ENCODE data around the gene CNNM3. TPM values are rescaled to one million over a fixed set of nuclear protein-coding genes. Genes with fewer than 3 reads are reported as not detected.

The CNNM3 gene
- total and polyA plus RNA-seq, 5 donors, result 7.2 to 14.5 (median 11.0) TPM

GRCh38 chr2:96881349-96882195 lies 65.5 kb downstream of the CNNM3 start:
- peak in 1 of 2 donors; percentile 14 for ATAC-seq
- H3K4me1 ChIP-seq (ENCODE audit: control insufficient read depth, insufficient read depth, low read length), result no peaks in the 10 kb centered on the region
- no peak overlapping the region for H3K27ac ChIP-seq (ENCODE audit: low read length)
- DNase-seq, result peak in 1 of 3 donors; percentile 72
- no peaks in the 10 kb centered on the region for H3K9me3 ChIP-seq (ENCODE audit: control insufficient read depth, low read length)
- H3K4me3 ChIP-seq (ENCODE audit: low read length), result no peak overlapping the region
- WGBS, result 42% methylated on average over 10 of the region's 10 CpGs
- intact Hi-C loops (cut with DNase I), result no loop called here
- no peaks in the 10 kb centered on the region for H3K27me3 ChIP-seq (ENCODE audit: control insufficient read depth, insufficient read depth)

GRCh38 chr2:96882230-96882629 lies 66.2 kb downstream of the CNNM3 start:
- H3K9me3 ChIP-seq (ENCODE audit: control insufficient read depth, low read length), result no peaks in the 10 kb centered on the region
- H3K4me1 ChIP-seq (ENCODE audit: control insufficient read depth, insufficient read depth, low read length), result no peaks in the 10 kb centered on the region
- WGBS, result 79% methylated on average over 12 of the region's 12 CpGs
- ATAC-seq, result no peak
- no peaks in the 10 kb centered on the region for H3K27me3 ChIP-seq (ENCODE audit: control insufficient read depth, insufficient read depth)
- H3K4me3 ChIP-seq (ENCODE audit: low read length), result no peak overlapping the region
- no peak overlapping the region for H3K27ac ChIP-seq (ENCODE audit: low read length)
- intact Hi-C loops (cut with DNase I), result no loop called here
- no peak for DNase-seq

GRCh38 chr2:96882906-96883305 lies 66.8 kb downstream of the CNNM3 start:
- Histone ChIP-seq H3K4me3 (ENCODE audit: low read length) (no peak overlapping the region), H3K9me3 (ENCODE audit: control insufficient read depth, low read length) (no peaks in the 10 kb centered on the region), H3K27me3 (ENCODE audit: control insufficient read depth, insufficient read depth) (no peaks in the 10 kb centered on the region), H3K4me1 (ENCODE audit: control insufficient read depth, insufficient read depth, low read length) (peaks cover 2% of the 10 kb centered on the region), H3K27ac (ENCODE audit: low read length) (no peak overlapping the region)
- intact Hi-C loops (cut with DNase I), result no loop called here
- ATAC-seq (no peak), DNase-seq (no peak)
- 87% methylated on average over 8 of the region's 8 CpGs for WGBS

GRCh38 chr2:96883306-96883705 lies 67.2 kb downstream of the CNNM3 start:
- ATAC-seq (no peak), DNase-seq (no peak)
- Histone ChIP-seq H3K27me3 (ENCODE audit: control insufficient read depth, insufficient read depth) (no peaks in the 10 kb centered on the region), H3K27ac (ENCODE audit: low read length) (no peak overlapping the region), H3K9me3 (ENCODE audit: control insufficient read depth, low read length) (no peaks in the 10 kb centered on the region), H3K4me1 (ENCODE audit: control insufficient read depth, insufficient read depth, low read length) (peaks cover 2% of the 10 kb centered on the region), H3K4me3 (ENCODE audit: low read length) (no peak overlapping the region)
- intact Hi-C loops (cut with DNase I), result no loop called here
- WGBS, result 82% methylated on average over 9 of the region's 9 CpGs

Small RNA genes within 50 kb of the gene (microRNA-seq; reads per million reads assigned to microRNA genes)
- gene MIR3127, result 0.84 to 1.6 reads per million in 2 donors

Other genes with a start within 250 kb of the CNNM3 start
- 10 to 100 TPM; 33.9 to 40.9 (median 34.8) TPM for gene KANSL3, start 178.0 kb upstream of the CNNM3 start, total RNA-seq
- gene KANSL3, start 178.0 kb upstream of the CNNM3 start, polyA plus RNA-seq, result 14.5 TPM
- gene FER1L5, start 173.5 kb upstream of the CNNM3 start, total RNA-seq, result under 1 TPM in 3 of 4 donors, not detected in 1; 0.11 to 0.17 (median 0.15) TPM
- gene FER1L5, start 173.5 kb upstream of the CNNM3 start, polyA plus RNA-seq, result 0.05 TPM
- 10 to 100 TPM; 12.9 to 24.3 (median 19.9) TPM for gene LMAN2L, start 76.2 kb upstream of the CNNM3 start, total RNA-seq
- 16.7 TPM for gene LMAN2L, start 76.2 kb upstream of the CNNM3 start, polyA plus RNA-seq
- 10 to 100 TPM; 10.4 to 24.9 (median 21.5) TPM for gene CNNM4, start 55.4 kb upstream of the CNNM3 start, total RNA-seq
- gene CNNM4, start 55.4 kb upstream of the CNNM3 start, polyA plus RNA-seq, result 10.4 TPM
- gene ANKRD23, start 27.8 kb downstream of the CNNM3 start, total RNA-seq, result 10 to 100 TPM in 3 of 4 donors, 1 to 10 TPM in 1; 8.2 to 27.7 (median 17.3) TPM
- gene ANKRD23, start 27.8 kb downstream of the CNNM3 start, polyA plus RNA-seq, result 27.0 TPM
- gene ANKRD39, start 41.7 kb downstream of the CNNM3 start, total RNA-seq, result 10 to 100 TPM; 11.8 to 17.3 (median 14.1) TPM
- gene ANKRD39, start 41.7 kb downstream of the CNNM3 start, polyA plus RNA-seq, result 23.3 TPM
- gene SEMA4C, start 53.8 kb downstream of the CNNM3 start, total RNA-seq, result 10 to 100 TPM; 22.0 to 28.5 (median 24.5) TPM
- 19.3 TPM for gene SEMA4C, start 53.8 kb downstream of the CNNM3 start, polyA plus RNA-seq
- gene FAM178B, start 170.3 kb downstream of the CNNM3 start, total RNA-seq, result under 1 TPM in 2 of 4 donors, not detected in 2; 0.49 to 0.85 TPM
- gene FAM178B, start 170.3 kb downstream of the CNNM3 start, polyA plus RNA-seq, result 0.86 TPM